ENCODE results near the gene KIF11.

- TF ChIP-seq CTCF (IDR thresholded peaks at IDR 0.05) (no peak), EP300 (IDR thresholded peaks at IDR 0.05) (no peak)
Observed at GRCh38 chr10:92656266-92656961, 63.5 kb downstream of the KIF11 start.

All from gastroesophageal sphincter (tissue), 3 donors.